GM23338 (cell line): ENCODE results near the gene FOXP2. TPM values are rescaled to one million over a fixed set of nuclear protein-coding genes. Genes with fewer than 3 reads are reported as not detected.
A peak's percentile ranks its signal among the peaks of the same experiment; 100 is the strongest.

Experiments used
- ATAC-seq: fragments of 200-7000 bp; cut with Tn5 transposase; 3 replicates; pipeline ENCODE4 v1.9.1; 2020
- DNase-seq: peaks from one replicate; pipeline ENCODE4 v3.0.0-alpha.2; 2015; ENCODE audit warnings: low spot score
- H2AFZ ChIP-seq: fragments of 200-600 bp; sonication (generic); 2 replicates; pipeline ENCODE4 v1.8.0; 2016; ENCODE audit warnings: antibody characterized with exemption, mild to moderate bottlenecking, moderate library complexity
- H3F3A ChIP-seq: fragments of 200-600 bp; sonication (generic); replicated peaks from 2 replicates; pipeline ENCODE4 v1.8.0; 2017; ENCODE audit warnings: antibody characterized with exemption, mixed run types, low read depth
- H3K27ac ChIP-seq: fragments of 200-600 bp; sonication (generic); 2 replicates; pipeline ENCODE4 v1.6.1; 2016; ENCODE audit warnings: low read depth
- H3K27me3 ChIP-seq: fragments of 200-600 bp; sonication (generic); 2 replicates; pipeline ENCODE4 v1.8.0; 2016; ENCODE audit warnings: mild to moderate bottlenecking, mixed run types, moderate library complexity; ENCODE audit not compliant: insufficient read depth
- H3K36me3 ChIP-seq: fragments of 200-600 bp; sonication (generic); 2 replicates; pipeline ENCODE4 v1.8.0; 2016; ENCODE audit warnings: mild to moderate bottlenecking; ENCODE audit not compliant: insufficient read depth
- H3K4me1 ChIP-seq: fragments of 200-600 bp; sonication (generic); 2 replicates; pipeline ENCODE4 v1.8.0; 2016; ENCODE audit warnings: mild to moderate bottlenecking, moderate library complexity; ENCODE audit not compliant: insufficient read depth
- H3K4me2 ChIP-seq: fragments of 200-600 bp; sonication (generic); 2 replicates; pipeline ENCODE4 v1.7.1; 2017; ENCODE audit warnings: mixed run types
- H3K4me3 ChIP-seq: fragments of 200-600 bp; sonication (generic); 2 replicates; pipeline ENCODE4 v1.6.1; 2016; ENCODE audit warnings: mixed run types
- H3K79me2 ChIP-seq: fragments of 200-600 bp; sonication (generic); replicated peaks from 2 replicates; pipeline ENCODE4 v1.8.0; 2017; ENCODE audit warnings: mild to moderate bottlenecking; ENCODE audit not compliant: insufficient read depth
- H3K9me2 ChIP-seq: fragments of 200-600 bp; sonication (generic); 2 replicates; pipeline ENCODE4 v1.8.0; 2017; ENCODE audit not compliant: insufficient read depth
- H4K20me1 ChIP-seq: fragments of 200-600 bp; sonication (generic); replicated peaks from 2 replicates; pipeline ENCODE4 v1.8.0; 2017; ENCODE audit warnings: mild to moderate bottlenecking; ENCODE audit not compliant: insufficient read depth
- H3K27ac Mint-ChIP-seq: 2 replicates; pipeline ENCODE4 v1.8.0; 2020; ENCODE audit warnings: inconsistent platforms, mild to moderate bottlenecking, moderate library complexity, mixed read lengths
- H3K27me3 Mint-ChIP-seq: 3 replicates; pipeline ENCODE4 v1.8.0; 2022; ENCODE audit warnings: low read depth, mild to moderate bottlenecking, moderate library complexity, mixed read lengths, inconsistent platforms; ENCODE audit not compliant: insufficient read depth, poor library complexity
- H3K36me3 Mint-ChIP-seq: 3 replicates; pipeline ENCODE4 v1.8.0; 2021; ENCODE audit warnings: low read depth, mild to moderate bottlenecking, inconsistent platforms, moderate library complexity, mixed read lengths
- H3K4me1 Mint-ChIP-seq: 3 replicates; pipeline ENCODE4 v1.8.0; 2020; ENCODE audit warnings: mild to moderate bottlenecking, inconsistent platforms, mixed read lengths
- H3K4me3 Mint-ChIP-seq: 3 replicates; pipeline ENCODE4 v1.8.0; 2021; ENCODE audit warnings: moderate library complexity, mild to moderate bottlenecking, inconsistent platforms, mixed read lengths
- H3K9me3 Mint-ChIP-seq: 3 replicates; pipeline ENCODE4 v1.8.0; 2020; ENCODE audit warnings: moderate library complexity, mild to moderate bottlenecking, inconsistent platforms, mixed read lengths
- CREB1 ChIP-seq: fragments of 250-450 bp; sonication (Bioruptor Pico); IDR thresholded peaks from 2 replicates; pipeline ENCODE4 v1.5.0; 2020; ENCODE audit warnings: low read depth, mild to moderate bottlenecking, moderate library complexity
- NANOG ChIP-seq: IDR thresholded peaks from 2 replicates; pipeline ENCODE4 v1.6.1; 2016; ENCODE audit warnings: antibody characterized with exemption, borderline replicate concordance
- POLR2AphosphoS5 ChIP-seq: IDR thresholded peaks from 2 replicates; pipeline ENCODE4 v1.6.1; 2016; ENCODE audit warnings: antibody characterized with exemption, low read depth
- STAT1 ChIP-seq: IDR thresholded peaks from one replicate; pipeline ENCODE4 v1.6.1; 2016; ENCODE audit warnings: antibody characterized with exemption; ENCODE audit not compliant: unreplicated experiment
- ZNF331 ChIP-seq: fragments of 250-450 bp; sonication (Bioruptor Pico); IDR thresholded peaks from 2 replicates; pipeline ENCODE4 v1.5.0; 2020; ENCODE audit warnings: low read depth, mild to moderate bottlenecking, moderate library complexity
- polyA plus RNA-seq: library from polyadenylated mRNA; unstranded; fragments of >200 nt; fragmentation: Nextera tagmentation; extraction: Ambion mirVana; gene quantifications from 2 replicates; pipeline ENCODE4 v1.2.1, GENCODE V29; 2016
- total RNA-seq: library from RNA; depleted of rRNA; stranded (reverse); fragments of >200 nt; shearing (Covaris generic); gene quantifications from 2 replicates; pipeline ENCODE4 v1.2.3, GENCODE V29; 2014
- TF ChIP-seq, protein P1 (sequence below), 2 experiments: fragments of 200-600 bp in 1 of 2; sonication (generic) in 1 of 2; conservative IDR thresholded peaks; 2 replicates each; pipeline versions ENCODE4 v1.5.1 to v1.6.1; 2016 to 2017; ENCODE audit warnings: antibody characterized with exemption in 2 of 2, low read depth in 2 of 2, mild to moderate bottlenecking in 2 of 2, moderate library complexity in 1 of 2
- TF ChIP-seq, protein P2 (sequence below): IDR thresholded peaks from one replicate; pipeline ENCODE4 v1.6.1; 2018; ENCODE audit warnings: antibody characterized with exemption; ENCODE audit not compliant: unreplicated experiment
- TF ChIP-seq, protein P3 (sequence below): fragments of 250-450 bp; sonication (Bioruptor Pico); IDR thresholded peaks from 2 replicates; pipeline ENCODE4 v1.5.0; 2020; ENCODE audit warnings: mild to moderate bottlenecking, moderate library complexity

Gene FOXP2
- total and polyA plus RNA-seq, 2 experiments from 2014 or later, result 0.03 to 0.24 TPM

DNA sequence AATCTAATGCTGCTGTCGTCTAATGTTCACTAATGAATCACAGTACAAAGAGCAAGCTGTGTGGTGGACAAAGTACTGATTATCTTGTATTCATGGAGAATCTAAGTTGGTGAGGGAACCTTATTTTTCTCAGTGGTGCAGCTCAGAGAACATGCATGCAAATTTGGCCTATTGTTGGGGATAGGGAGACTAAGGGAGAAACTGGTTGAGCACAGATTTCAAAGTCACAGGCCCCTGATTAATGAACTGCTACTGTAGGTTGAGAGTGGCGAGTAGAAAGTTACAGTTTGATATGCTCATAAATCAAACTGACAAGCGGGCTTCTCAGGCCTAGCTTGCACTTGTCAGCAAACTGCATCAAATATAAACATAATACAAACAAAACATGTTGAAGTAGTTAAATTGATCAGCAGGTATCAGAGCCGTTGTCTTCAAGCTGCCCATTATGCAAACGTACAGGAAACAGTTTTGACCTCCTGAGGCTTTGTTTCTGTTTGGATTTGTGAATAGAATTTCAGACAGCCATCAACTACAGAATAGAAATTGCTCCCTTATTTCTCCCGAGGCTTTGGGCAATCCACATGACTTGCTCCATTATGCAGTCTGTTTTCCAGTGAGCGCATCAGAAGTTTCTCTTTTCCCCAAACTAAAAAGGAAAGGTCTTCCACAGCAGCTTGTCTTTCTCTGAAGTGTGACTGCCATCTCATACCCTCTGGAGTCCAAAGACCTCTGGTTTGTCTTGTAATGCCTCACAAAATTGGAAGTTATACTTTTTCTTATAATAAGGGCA, 215.8 kb downstream of the FOXP2 start:
- Histone ChIP-seq H3K4me2 (peak overlapping the region; percentile 61), H3K36me3 (no peaks in the 10 kb centered on the region), H4K20me1 (no peaks in the 10 kb centered on the region), H3K9me2 (no peaks in the 10 kb centered on the region), H3K4me1 (peaks cover 34% of the 10 kb centered on the region), H3K79me2 (no peaks in the 10 kb centered on the region), H3K27ac (peak overlapping the region; percentile 74), H3F3A (no peaks in the 10 kb centered on the region), H2AFZ (peak overlapping the region; percentile 19; the same call in 1 of the 2 replicates), H3K27me3 (no peaks in the 10 kb centered on the region), H3K4me3 (peak overlapping the region; percentile 1; the same call in 1 of the 2 replicates)
- Mint-ChIP-seq H3K27ac (peak overlapping the region; percentile 85), H3K27me3 (no peaks in the 10 kb centered on the region), H3K4me1 (peaks cover 38% of the 10 kb centered on the region), H3K4me3 (peak overlapping the region; percentile 35; the same call in 2 of the 3 replicates), H3K36me3 (no peaks in the 10 kb centered on the region), H3K9me3 (no peaks in the 10 kb centered on the region)
- peak; percentile 34; the same call in 1 of the 2 replicates for TF ChIP-seq NANOG
- TF ChIP-seq CREB1 (CRISPR knock-in tag), result no peak
- DNase-seq (peak; percentile 27), ATAC-seq (peak; percentile 85)

DNA sequence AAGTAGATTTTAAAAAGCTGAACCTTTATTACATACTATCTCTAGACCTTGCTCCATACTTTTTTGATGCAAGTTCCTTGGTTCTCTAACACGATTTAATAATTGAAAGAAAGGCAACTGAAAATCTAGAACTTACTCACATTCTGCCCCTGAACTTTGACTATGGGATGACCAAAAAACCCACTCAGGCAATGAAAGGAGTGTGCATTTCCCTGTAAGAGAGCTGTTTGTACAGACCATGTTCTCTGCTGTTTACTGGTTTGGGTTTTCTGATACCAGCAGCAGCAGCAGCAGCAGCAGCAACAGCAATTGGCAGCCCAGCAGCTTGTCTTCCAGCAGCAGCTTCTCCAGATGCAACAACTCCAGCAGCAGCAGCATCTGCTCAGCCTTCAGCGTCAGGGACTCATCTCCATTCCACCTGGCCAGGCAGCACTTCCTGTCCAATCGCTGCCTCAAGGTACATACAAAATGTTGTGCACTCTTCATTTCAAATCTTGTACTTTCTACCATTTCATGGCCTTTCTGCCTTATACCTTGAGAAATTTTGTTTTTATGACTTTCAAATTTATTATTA, 216.7 kb downstream of the FOXP2 start:
- Mint-ChIP-seq H3K27ac (peak overlapping the region; percentile 63; the same call in 1 of the 2 replicates), H3K27me3 (no peaks in the 10 kb centered on the region)
- TF ChIP-seq NANOG (no peak), STAT1 (no peak), POLR2AphosphoS5 (no peak), ZNF331 (CRISPR knock-in tag) (no peak)
- TF ChIP-seq, protein P1, sequence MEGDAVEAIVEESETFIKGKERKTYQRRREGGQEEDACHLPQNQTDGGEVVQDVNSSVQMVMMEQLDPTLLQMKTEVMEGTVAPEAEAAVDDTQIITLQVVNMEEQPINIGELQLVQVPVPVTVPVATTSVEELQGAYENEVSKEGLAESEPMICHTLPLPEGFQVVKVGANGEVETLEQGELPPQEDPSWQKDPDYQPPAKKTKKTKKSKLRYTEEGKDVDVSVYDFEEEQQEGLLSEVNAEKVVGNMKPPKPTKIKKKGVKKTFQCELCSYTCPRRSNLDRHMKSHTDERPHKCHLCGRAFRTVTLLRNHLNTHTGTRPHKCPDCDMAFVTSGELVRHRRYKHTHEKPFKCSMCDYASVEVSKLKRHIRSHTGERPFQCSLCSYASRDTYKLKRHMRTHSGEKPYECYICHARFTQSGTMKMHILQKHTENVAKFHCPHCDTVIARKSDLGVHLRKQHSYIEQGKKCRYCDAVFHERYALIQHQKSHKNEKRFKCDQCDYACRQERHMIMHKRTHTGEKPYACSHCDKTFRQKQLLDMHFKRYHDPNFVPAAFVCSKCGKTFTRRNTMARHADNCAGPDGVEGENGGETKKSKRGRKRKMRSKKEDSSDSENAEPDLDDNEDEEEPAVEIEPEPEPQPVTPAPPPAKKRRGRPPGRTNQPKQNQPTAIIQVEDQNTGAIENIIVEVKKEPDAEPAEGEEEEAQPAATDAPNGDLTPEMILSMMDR (conservative IDR thresholded peaks at IDR 0.05; ENCODE audit: low read depth in 2 of 2), result no peak
- TF ChIP-seq, protein P2, sequence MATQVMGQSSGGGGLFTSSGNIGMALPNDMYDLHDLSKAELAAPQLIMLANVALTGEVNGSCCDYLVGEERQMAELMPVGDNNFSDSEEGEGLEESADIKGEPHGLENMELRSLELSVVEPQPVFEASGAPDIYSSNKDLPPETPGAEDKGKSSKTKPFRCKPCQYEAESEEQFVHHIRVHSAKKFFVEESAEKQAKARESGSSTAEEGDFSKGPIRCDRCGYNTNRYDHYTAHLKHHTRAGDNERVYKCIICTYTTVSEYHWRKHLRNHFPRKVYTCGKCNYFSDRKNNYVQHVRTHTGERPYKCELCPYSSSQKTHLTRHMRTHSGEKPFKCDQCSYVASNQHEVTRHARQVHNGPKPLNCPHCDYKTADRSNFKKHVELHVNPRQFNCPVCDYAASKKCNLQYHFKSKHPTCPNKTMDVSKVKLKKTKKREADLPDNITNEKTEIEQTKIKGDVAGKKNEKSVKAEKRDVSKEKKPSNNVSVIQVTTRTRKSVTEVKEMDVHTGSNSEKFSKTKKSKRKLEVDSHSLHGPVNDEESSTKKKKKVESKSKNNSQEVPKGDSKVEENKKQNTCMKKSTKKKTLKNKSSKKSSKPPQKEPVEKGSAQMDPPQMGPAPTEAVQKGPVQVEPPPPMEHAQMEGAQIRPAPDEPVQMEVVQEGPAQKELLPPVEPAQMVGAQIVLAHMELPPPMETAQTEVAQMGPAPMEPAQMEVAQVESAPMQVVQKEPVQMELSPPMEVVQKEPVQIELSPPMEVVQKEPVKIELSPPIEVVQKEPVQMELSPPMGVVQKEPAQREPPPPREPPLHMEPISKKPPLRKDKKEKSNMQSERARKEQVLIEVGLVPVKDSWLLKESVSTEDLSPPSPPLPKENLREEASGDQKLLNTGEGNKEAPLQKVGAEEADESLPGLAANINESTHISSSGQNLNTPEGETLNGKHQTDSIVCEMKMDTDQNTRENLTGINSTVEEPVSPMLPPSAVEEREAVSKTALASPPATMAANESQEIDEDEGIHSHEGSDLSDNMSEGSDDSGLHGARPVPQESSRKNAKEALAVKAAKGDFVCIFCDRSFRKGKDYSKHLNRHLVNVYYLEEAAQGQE, result no peak
- TF ChIP-seq, protein P3, sequence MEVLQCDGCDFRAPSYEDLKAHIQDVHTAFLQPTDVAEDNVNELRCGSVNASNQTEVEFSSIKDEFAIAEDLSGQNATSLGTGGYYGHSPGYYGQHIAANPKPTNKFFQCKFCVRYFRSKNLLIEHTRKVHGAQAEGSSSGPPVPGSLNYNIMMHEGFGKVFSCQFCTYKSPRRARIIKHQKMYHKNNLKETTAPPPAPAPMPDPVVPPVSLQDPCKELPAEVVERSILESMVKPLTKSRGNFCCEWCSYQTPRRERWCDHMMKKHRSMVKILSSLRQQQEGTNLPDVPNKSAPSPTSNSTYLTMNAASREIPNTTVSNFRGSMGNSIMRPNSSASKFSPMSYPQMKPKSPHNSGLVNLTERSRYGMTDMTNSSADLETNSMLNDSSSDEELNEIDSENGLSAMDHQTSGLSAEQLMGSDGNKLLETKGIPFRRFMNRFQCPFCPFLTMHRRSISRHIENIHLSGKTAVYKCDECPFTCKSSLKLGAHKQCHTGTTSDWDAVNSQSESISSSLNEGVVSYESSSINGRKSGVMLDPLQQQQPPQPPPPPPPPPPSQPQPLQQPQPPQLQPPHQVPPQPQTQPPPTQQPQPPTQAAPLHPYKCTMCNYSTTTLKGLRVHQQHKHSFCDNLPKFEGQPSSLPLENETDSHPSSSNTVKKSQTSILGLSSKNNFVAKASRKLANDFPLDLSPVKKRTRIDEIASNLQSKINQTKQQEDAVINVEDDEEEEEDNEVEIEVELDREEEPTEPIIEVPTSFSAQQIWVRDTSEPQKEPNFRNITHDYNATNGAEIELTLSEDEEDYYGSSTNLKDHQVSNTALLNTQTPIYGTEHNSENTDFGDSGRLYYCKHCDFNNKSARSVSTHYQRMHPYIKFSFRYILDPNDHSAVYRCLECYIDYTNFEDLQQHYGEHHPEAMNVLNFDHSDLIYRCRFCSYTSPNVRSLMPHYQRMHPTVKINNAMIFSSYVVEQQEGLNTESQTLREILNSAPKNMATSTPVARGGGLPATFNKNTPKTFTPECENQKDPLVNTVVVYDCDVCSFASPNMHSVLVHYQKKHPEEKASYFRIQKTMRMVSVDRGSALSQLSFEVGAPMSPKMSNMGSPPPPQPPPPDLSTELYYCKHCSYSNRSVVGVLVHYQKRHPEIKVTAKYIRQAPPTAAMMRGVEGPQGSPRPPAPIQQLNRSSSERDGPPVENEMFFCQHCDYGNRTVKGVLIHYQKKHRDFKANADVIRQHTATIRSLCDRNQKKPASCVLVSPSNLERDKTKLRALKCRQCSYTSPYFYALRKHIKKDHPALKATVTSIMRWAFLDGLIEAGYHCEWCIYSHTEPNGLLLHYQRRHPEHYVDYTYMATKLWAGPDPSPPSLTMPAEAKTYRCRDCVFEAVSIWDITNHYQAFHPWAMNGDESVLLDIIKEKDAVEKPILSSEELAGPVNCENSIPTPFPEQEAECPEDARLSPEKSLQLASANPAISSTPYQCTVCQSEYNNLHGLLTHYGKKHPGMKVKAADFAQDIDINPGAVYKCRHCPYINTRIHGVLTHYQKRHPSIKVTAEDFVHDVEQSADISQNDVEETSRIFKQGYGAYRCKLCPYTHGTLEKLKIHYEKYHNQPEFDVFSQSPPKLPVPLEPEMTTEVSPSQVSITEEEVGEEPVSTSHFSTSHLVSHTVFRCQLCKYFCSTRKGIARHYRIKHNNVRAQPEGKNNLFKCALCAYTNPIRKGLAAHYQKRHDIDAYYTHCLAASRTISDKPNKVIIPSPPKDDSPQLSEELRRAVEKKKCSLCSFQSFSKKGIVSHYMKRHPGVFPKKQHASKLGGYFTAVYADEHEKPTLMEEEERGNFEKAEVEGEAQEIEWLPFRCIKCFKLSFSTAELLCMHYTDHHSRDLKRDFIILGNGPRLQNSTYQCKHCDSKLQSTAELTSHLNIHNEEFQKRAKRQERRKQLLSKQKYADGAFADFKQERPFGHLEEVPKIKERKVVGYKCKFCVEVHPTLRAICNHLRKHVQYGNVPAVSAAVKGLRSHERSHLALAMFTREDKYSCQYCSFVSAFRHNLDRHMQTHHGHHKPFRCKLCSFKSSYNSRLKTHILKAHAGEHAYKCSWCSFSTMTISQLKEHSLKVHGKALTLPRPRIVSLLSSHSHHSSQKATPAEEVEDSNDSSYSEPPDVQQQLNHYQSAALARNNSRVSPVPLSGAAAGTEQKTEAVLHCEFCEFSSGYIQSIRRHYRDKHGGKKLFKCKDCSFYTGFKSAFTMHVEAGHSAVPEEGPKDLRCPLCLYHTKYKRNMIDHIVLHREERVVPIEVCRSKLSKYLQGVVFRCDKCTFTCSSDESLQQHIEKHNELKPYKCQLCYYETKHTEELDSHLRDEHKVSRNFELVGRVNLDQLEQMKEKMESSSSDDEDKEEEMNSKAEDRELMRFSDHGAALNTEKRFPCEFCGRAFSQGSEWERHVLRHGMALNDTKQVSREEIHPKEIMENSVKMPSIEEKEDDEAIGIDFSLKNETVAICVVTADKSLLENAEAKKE (CRISPR knock-in tag), result no peak

More for the DNA sequence above, 216.7 kb downstream of the FOXP2 start:
- Mint-ChIP-seq H3K36me3 (no peaks in the 10 kb centered on the region), H3K4me1 (peaks cover 38% of the 10 kb centered on the region), H3K4me3 (peak overlapping the region; percentile 18; the same call in 1 of the 3 replicates), H3K9me3 (no peaks in the 10 kb centered on the region)
- H3K4me3 ChIP-seq, result no peak overlapping the region
- no peaks in the 10 kb centered on the region for H3K9me2 ChIP-seq
- DNase-seq (peak; percentile 4), ATAC-seq (no peak; the same call in 2 of the 3 replicates)
- H3K4me2 ChIP-seq, result 0 out of 2 replicates have a peak overlapping the region, but pooled peaks have one; percentile 61
- H4K20me1 ChIP-seq, result no peaks in the 10 kb centered on the region
- H3K36me3 ChIP-seq, result no peaks in the 10 kb centered on the region
- no peaks in the 10 kb centered on the region for H3K27me3 ChIP-seq
- H3K27ac ChIP-seq, result no peak overlapping the region; the same call in 1 of the 2 replicates
- H3F3A ChIP-seq, result no peaks in the 10 kb centered on the region
- peaks cover 34% of the 10 kb centered on the region for H3K4me1 ChIP-seq
- H3K79me2 ChIP-seq, result no peaks in the 10 kb centered on the region
- peak overlapping the region; percentile 16; the same call in 1 of the 2 replicates for H2AFZ ChIP-seq
